Stimulated activated CD8-positive, alpha-beta memory T cell treated with anti-CD3 and anti-CD28 coated beads, Interleukin-4, amount 100 ng/mL, for 1 hour (primary cell): ENCODE results near the gene KLHL29.
"Not testable (repeated sequence)": the region's sequence is repeated elsewhere in the genome, so short reads cannot be mapped to it uniquely, and the experiment has no call there.

ENCODE experiments used
- DNase-seq, 2 donors: peaks; one replicate each; pipeline ENCODE4 v3.0.0-alpha.2; 2020; ENCODE audit warnings: low read depth in 2 of 2, low spot score in 1 of 2

KLHL29 gene

GRCh38 chr2:23367760-23368159 lies 17.2 kb upstream of the KLHL29 start:
- DNase-seq: no peak

- DNase-seq: no peak
Observed at GRCh38 chr2:23373666-23374065, 11.3 kb upstream of the KLHL29 start.

- DNase-seq: no peak
Observed at GRCh38 chr2:23375448-23375847, 9.5 kb upstream of the KLHL29 start.

- DNase-seq: no peak
Observed at GRCh38 chr2:23376075-23376474, 8.9 kb upstream of the KLHL29 start.

- no peak for DNase-seq
Observed at GRCh38 chr2:23376972-23377371, 8.0 kb upstream of the KLHL29 start.

- DNase-seq: no peak
Observed at GRCh38 chr2:23377771-23378170, 7.2 kb upstream of the KLHL29 start.

GRCh38 chr2:23378496-23378895 lies 6.5 kb upstream of the KLHL29 start:
- no peak for DNase-seq

- DNase-seq: no peak
Observed at GRCh38 chr2:23379220-23379695, 5.7 kb upstream of the KLHL29 start.

- DNase-seq: no peak
Observed at GRCh38 chr2:23380562-23381065, 4.4 kb upstream of the KLHL29 start.

GRCh38 chr2:23381084-23381483 lies 3.9 kb upstream of the KLHL29 start:
- DNase-seq: no peak

- DNase-seq: no peak
Observed at GRCh38 chr2:23381485-23381884, 3.5 kb upstream of the KLHL29 start.

- no peak for DNase-seq
Observed at GRCh38 chr2:23383100-23383499, 1.9 kb upstream of the KLHL29 start.

- DNase-seq: no peak
Observed at GRCh38 chr2:23385351-23385747, 370 bp downstream of the KLHL29 start.

GRCh38 chr2:23385748-23386338 lies 864 bp downstream of the KLHL29 start:
- no peak for DNase-seq

GRCh38 chr2:23386339-23387220 lies 1.6 kb downstream of the KLHL29 start:
- no peak for DNase-seq

GRCh38 chr2:23387221-23387550 lies 2.2 kb downstream of the KLHL29 start:
- no peak for DNase-seq

- DNase-seq: no peak
Observed at GRCh38 chr2:23387845-23388244, 2.9 kb downstream of the KLHL29 start.

GRCh38 chr2:23388294-23388693 lies 3.3 kb downstream of the KLHL29 start:
- DNase-seq: no peak

- no peak for DNase-seq
Observed at GRCh38 chr2:23388756-23389514, 4.0 kb downstream of the KLHL29 start.

- DNase-seq: no peak
Observed at GRCh38 chr2:23390152-23390551, 5.2 kb downstream of the KLHL29 start.

GRCh38 chr2:23391237-23391736 lies 6.3 kb downstream of the KLHL29 start:
- not testable (repeated sequence) for DNase-seq

- no peak for DNase-seq
Observed at GRCh38 chr2:23393722-23394121, 8.7 kb downstream of the KLHL29 start.
